ENCODE data around the gene REEP1. TPM values are rescaled to one million over a fixed set of nuclear protein-coding genes. Genes with fewer than 3 reads are reported as not detected.

Gene REEP1
- total RNA-seq, 1 experiment from 2014 or later: 5.9 TPM

GRCh38 chr2:86185517-86186212 lies 151.8 kb downstream of the REEP1 start:
- Histone ChIP-seq H3K9me3 (ENCODE audit: control insufficient read depth in 1 of 2, insufficient read depth in 1 of 2, low read depth in 1 of 2, low read length in 2 of 2) (no peaks in the 10 kb centered on the region), H3K4me1 (ENCODE audit: control insufficient read depth in 1 of 2, insufficient read depth in 2 of 2, low read length in 2 of 2) (no peaks in the 10 kb centered on the region), H4K20me1 (ENCODE audit: insufficient read depth) (peaks cover 14% of the 10 kb centered on the region; the same call in 1 of the 2 replicates), H3K79me2 (ENCODE audit: insufficient read depth, low read length) (peaks cover 100% of the 10 kb centered on the region), H3K27me3 (ENCODE audit: insufficient read depth, low read length) (no peaks in the 10 kb centered on the region), H3K4me3 (replicated peaks in 1 of 2; ENCODE audit: low read depth in 1 of 2, low read length in 2 of 2) (no peak overlapping the region), H3K9ac (ENCODE audit: low read length) (no peak overlapping the region), H2AFZ (ENCODE audit: low read depth, low read length, poor library complexity, severe bottlenecking) (no peak overlapping the region), H3K9me2 (ENCODE audit: insufficient read depth) (no peaks in the 10 kb centered on the region), H3K4me2 (ENCODE audit: low read length) (no peak overlapping the region), H3K27ac (ENCODE audit: low read depth, low read length) (no peak overlapping the region), H3K36me3 (ENCODE audit: control insufficient read depth in 1 of 2, insufficient read depth in 2 of 2, low read length in 2 of 2) (peaks cover 0 to 6% of the 10 kb centered on the region in 2 experiments; a peak in 1 of 4 replicates)
- RAD21 ChIA-PET (ENCODE audit: low non-redundant PET in 1 of 2, low total read pairs in 2 of 2, uncharacterized antibody in 2 of 2, unreplicated experiment in 2 of 2): no interaction called here
- CTCF ChIA-PET: no interaction called here
- no TSS peak for BruUV-seq (replicated peaks)
- TF ChIP-seq SP1 (IDR thresholded peaks at IDR 0.05; ENCODE audit: low read depth) (no peak), SIN3A (IDR thresholded peaks at IDR 0.05; ENCODE audit: low read depth) (no peak), JUND (IDR thresholded peaks at IDR 0.05) (no peak), ATF3 (IDR thresholded peaks at IDR 0.05) (no peak), RAD21 (IDR thresholded peaks at IDR 0.05; ENCODE audit: low read depth) (no peak), POLR2AphosphoS5 (IDR thresholded peaks at IDR 0.05; ENCODE audit: low read depth, low read length) (no peak), CEBPB (IDR thresholded peaks at IDR 0.05; ENCODE audit: low read depth) (no peak), YY1 (IDR thresholded peaks at IDR 0.05; ENCODE audit: extremely low read depth, insufficient replicate concordance, low read depth, low read length) (no peak)
- POLR2A ChIA-PET: interaction anchor here (2.3 kb wide), 1 partner anchor 9 kb away, joined by 7 read pairs; the partner anchor contains the start of gene IMMT
- no peak for DNase-seq (ENCODE audit: low read depth, low spot score)
- ATAC-seq: no peak
- intact Hi-C loops (cut with micrococcal nuclease): no loop called here

GRCh38 chr2:86176597-86176996 lies 160.8 kb downstream of the REEP1 start:
- RAD21 ChIA-PET (ENCODE audit: low non-redundant PET in 1 of 2, low total read pairs in 2 of 2, uncharacterized antibody in 2 of 2, unreplicated experiment in 2 of 2): no interaction called here
- no peak overlapping the region for H3K4me2 ChIP-seq (ENCODE audit: low read length)
- H3K9me2 ChIP-seq (ENCODE audit: insufficient read depth): no peaks in the 10 kb centered on the region
- H4K20me1 ChIP-seq (ENCODE audit: insufficient read depth): peaks cover 8% of the 10 kb centered on the region; the same call in 1 of the 2 replicates
- CTCF ChIA-PET: no interaction called here
- H3K27ac ChIP-seq (ENCODE audit: low read depth, low read length): no peak overlapping the region
- ATAC-seq (no peak), DNase-seq (ENCODE audit: low read depth, low spot score) (no peak)
- no peak overlapping the region for H3K9ac ChIP-seq (ENCODE audit: low read length)
- no peak overlapping the region for H2AFZ ChIP-seq (ENCODE audit: low read depth, low read length, poor library complexity, severe bottlenecking)
- H3K36me3 ChIP-seq (ENCODE audit: control insufficient read depth in 1 of 2, insufficient read depth in 2 of 2, low read length in 2 of 2): peaks cover 21 to 23% of the 10 kb centered on the region in 2 experiments; a peak in 3 of 4 replicates
- H3K4me1 ChIP-seq (ENCODE audit: control insufficient read depth in 1 of 2, insufficient read depth in 2 of 2, low read length in 2 of 2): peaks cover 0 to 3% of the 10 kb centered on the region in 2 experiments; a peak in 1 of 4 replicates
- no peak overlapping the region for H3K4me3 ChIP-seq (replicated peaks in 1 of 2; ENCODE audit: low read depth in 1 of 2, low read length in 2 of 2)
- intact Hi-C loops (cut with micrococcal nuclease): no loop called here
- H3K27me3 ChIP-seq (ENCODE audit: insufficient read depth, low read length): no peaks in the 10 kb centered on the region
- H3K9me3 ChIP-seq (ENCODE audit: control insufficient read depth in 1 of 2, insufficient read depth in 1 of 2, low read depth in 1 of 2, low read length in 2 of 2): no peaks in the 10 kb centered on the region
- POLR2A ChIA-PET: interaction anchor here (1.3 kb wide), 1 partner anchor 19 kb away, joined by 3 read pairs; the partner anchor contains the start of gene IMMT
- peaks cover 75% of the 10 kb centered on the region for H3K79me2 ChIP-seq (ENCODE audit: insufficient read depth, low read length)
- BruUV-seq (replicated peaks): no TSS peak
- TF ChIP-seq POLR2A (IDR thresholded peaks at IDR 0.05; ENCODE audit: borderline replicate concordance, extremely low read depth, insufficient read depth, insufficient read length) (no peak), SP1 (IDR thresholded peaks at IDR 0.05; ENCODE audit: low read depth) (no peak), ZBTB33 (IDR thresholded peaks at IDR 0.05; ENCODE audit: extremely low read depth, insufficient replicate concordance, low read length) (no peak), CTCF (IDR thresholded peaks at IDR 0.05 in 2 of 3, conservative IDR thresholded peaks at IDR 0.05 in 1 of 3; ENCODE audit: borderline replicate concordance in 1 of 3, insufficient read depth in 1 of 3, low read depth in 2 of 3, low read length in 2 of 3) (no peak), JUND (IDR thresholded peaks at IDR 0.05) (no peak), SRF (IDR thresholded peaks at IDR 0.05; ENCODE audit: low read depth) (no peak), YY1 (IDR thresholded peaks at IDR 0.05; ENCODE audit: extremely low read depth, insufficient replicate concordance, low read depth, low read length) (no peak)

Measured in HCT116 (cell line).